ENCODE measurements around the gene HSPA9. TPM values are rescaled to one million over a fixed set of nuclear protein-coding genes. Genes with fewer than 3 reads are reported as not detected.

HSPA9 gene
- total RNA-seq, 4 donors from 2014 or later = 152 to 221 (median 160) TPM

DNA sequence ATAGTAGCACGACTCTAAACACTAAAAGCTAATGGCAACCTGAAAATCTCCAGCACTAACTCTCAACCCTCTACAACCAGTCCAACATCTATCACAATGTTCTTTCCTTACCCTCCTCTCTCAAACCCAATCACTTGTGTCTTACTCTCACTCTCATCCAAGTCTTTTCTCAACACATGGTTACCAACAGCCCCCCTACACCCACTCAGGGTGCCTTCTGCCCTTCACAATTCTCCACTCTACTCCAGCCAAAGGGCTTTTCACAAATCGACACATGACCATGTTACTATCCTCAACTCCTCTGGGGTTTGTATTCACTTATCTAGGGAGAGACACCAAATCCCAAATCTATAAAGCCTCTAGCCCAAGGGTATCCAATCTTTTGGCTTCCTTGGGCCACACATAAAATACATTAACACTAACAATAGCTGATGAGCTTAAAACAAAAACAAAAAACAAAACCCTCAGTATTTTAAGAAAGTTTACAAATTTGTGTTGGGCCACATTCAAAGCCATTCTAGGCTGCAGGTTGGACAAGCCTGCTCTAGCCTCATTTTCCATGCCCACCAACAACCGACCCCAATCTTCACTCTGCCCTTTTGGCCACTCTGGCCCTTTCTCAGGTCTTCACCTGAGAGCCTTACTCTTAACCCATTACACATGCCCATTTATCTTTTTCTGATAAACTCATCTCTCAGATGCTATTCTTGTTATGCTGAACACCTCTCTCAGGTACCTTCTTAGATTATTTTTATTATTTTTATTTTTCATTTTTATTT lies 11.7 kb downstream of the HSPA9 start:
- Histone ChIP-seq H3K27ac (no peak overlapping the region), H3K36me3 (peaks cover 0 to 99% (median 6%) of the 10 kb centered on the region in 3 donors), H3K4me1 (no peaks in the 10 kb centered on the region), H3K27me3 (no peaks in the 10 kb centered on the region), H3K4me3 (no peak overlapping the region), H3K9me3 (no peaks in the 10 kb centered on the region)
- TF ChIP-seq, protein P1, sequence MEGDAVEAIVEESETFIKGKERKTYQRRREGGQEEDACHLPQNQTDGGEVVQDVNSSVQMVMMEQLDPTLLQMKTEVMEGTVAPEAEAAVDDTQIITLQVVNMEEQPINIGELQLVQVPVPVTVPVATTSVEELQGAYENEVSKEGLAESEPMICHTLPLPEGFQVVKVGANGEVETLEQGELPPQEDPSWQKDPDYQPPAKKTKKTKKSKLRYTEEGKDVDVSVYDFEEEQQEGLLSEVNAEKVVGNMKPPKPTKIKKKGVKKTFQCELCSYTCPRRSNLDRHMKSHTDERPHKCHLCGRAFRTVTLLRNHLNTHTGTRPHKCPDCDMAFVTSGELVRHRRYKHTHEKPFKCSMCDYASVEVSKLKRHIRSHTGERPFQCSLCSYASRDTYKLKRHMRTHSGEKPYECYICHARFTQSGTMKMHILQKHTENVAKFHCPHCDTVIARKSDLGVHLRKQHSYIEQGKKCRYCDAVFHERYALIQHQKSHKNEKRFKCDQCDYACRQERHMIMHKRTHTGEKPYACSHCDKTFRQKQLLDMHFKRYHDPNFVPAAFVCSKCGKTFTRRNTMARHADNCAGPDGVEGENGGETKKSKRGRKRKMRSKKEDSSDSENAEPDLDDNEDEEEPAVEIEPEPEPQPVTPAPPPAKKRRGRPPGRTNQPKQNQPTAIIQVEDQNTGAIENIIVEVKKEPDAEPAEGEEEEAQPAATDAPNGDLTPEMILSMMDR (IDR thresholded peaks at IDR 0.05) = no peak
- no peak for TF ChIP-seq POLR2A (IDR thresholded peaks at IDR 0.05)
- no peak for DNase-seq

DNA sequence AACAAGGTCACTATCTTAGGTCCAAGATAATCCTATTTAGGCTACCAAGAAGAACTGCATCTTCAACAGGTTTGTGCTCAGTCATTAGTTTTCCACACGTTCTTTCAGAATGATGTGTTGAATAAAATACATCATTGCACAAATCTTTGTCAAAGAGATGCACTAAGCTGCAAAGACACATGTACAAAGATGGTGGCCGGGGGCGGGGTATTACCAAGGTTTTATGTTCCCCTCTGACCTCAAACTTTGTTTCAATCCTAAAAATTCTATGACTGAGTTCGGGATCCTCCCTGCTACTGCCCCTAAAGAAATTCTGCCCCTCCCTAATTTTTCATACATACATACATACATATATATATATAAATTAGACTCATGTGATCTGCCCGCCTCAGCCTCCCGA lies 14.2 kb downstream of the HSPA9 start:
- no peak for DNase-seq
- H3K9me3 ChIP-seq = no peaks in the 10 kb centered on the region
- H3K27ac ChIP-seq = no peak overlapping the region
- no peaks in the 10 kb centered on the region for H3K4me1 ChIP-seq
- no peaks in the 10 kb centered on the region for H3K27me3 ChIP-seq
- no peak for TF ChIP-seq POLR2A (IDR thresholded peaks at IDR 0.05)
- TF ChIP-seq, protein P1 (IDR thresholded peaks at IDR 0.05) = no peak
- peaks cover 0 to 99% (median 5%) of the 10 kb centered on the region in 3 donors for H3K36me3 ChIP-seq
- H3K4me3 ChIP-seq = no peak overlapping the region

DNA sequence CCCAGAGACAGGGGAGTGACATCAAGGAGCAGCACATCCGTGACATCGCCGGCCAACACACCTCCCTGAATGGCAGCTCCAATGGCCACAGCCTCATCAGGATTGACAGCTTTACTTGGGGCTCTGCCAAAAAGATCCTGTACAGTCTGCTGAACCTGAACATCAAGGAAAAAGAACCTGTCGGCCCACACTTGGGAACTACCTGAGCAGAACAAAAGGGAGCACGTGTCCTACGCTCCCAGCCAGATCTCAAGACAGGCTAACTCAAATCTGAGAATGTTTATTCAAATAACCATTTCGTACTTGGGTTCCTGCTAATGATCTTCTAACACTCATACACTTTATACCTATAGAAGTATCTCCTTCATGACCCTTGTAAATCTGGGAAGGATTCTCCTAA lies 15.3 kb downstream of the HSPA9 start:
- DNase-seq = no peak
- peaks cover 0 to 99% (median 11%) of the 10 kb centered on the region in 3 donors for H3K36me3 ChIP-seq
- TF ChIP-seq, protein P1 (IDR thresholded peaks at IDR 0.05) = no peak
- TF ChIP-seq POLR2A (IDR thresholded peaks at IDR 0.05) = no peak

DNA sequence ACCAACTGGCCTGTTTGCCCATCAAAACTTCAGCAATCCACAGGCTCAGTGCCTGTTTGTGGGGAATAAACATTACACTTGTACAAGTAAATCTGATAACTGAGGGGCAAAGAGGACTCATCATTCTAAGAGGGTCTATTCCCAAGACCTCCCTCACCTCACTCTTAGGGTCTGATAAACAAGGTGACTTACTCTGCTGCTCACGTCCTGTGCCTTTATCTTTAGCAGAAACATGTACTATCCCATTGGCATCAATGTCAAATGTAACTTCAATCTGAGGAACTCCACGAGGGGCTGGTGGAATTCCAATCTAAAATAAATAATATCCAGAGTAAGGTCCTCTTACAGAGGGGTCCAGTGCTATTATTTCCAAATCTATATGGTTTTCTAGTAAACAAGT lies 17.5 kb downstream of the HSPA9 start:
- H3K27me3 ChIP-seq = no peaks in the 10 kb centered on the region
- H3K4me3 ChIP-seq = no peak overlapping the region
- TF ChIP-seq, protein P1 (IDR thresholded peaks at IDR 0.05) = no peak
- TF ChIP-seq POLR2A (IDR thresholded peaks at IDR 0.05) = no peak
- no peak overlapping the region for H3K27ac ChIP-seq
- H3K9me3 ChIP-seq = no peaks in the 10 kb centered on the region
- no peak for DNase-seq
- peaks cover 0 to 87% (median 9%) of the 10 kb centered on the region in 3 donors for H3K36me3 ChIP-seq
- H3K4me1 ChIP-seq = no peaks in the 10 kb centered on the region

More for the DNA sequence above, 15.3 kb downstream of the HSPA9 start:
- Histone ChIP-seq H3K4me3 (no peak overlapping the region), H3K9me3 (no peaks in the 10 kb centered on the region), H3K27me3 (no peaks in the 10 kb centered on the region), H3K4me1 (no peaks in the 10 kb centered on the region), H3K27ac (no peak overlapping the region)

DNA sequence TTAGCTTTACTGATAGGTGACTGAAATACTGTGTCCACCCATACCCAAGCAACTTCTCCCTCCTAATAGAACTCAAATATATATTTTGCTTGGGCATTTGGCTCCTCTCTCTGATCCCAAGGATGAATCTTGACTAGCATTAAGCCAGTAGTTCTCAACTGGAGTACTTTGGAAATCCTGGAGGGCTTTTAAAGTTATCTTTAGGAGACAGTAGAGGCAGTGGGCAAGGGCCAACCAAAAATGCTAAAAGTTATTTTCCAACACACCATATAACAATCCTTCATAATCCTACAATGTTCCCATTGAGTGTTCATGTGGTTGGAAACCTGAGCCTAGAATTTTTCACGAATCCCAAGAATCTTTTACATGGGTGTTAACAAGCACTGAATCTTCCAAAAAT lies 21.1 kb downstream of the HSPA9 start:
- Histone ChIP-seq H3K36me3 (peaks cover 0 to 52% (median 9%) of the 10 kb centered on the region in 3 donors), H3K4me3 (no peak overlapping the region), H3K27me3 (no peaks in the 10 kb centered on the region), H3K9me3 (no peaks in the 10 kb centered on the region), H3K4me1 (no peaks in the 10 kb centered on the region), H3K27ac (no peak overlapping the region)
- no peak for DNase-seq
- TF ChIP-seq POLR2A (IDR thresholded peaks at IDR 0.05) = no peak
- TF ChIP-seq, protein P1 (IDR thresholded peaks at IDR 0.05) = no peak
